ENCODE data around the gene PTK7. TPM values are rescaled to one million over a fixed set of nuclear protein-coding genes. Genes with fewer than 3 reads are reported as not detected.

Gene PTK7
- total and polyA plus RNA-seq, 2 of the 8 experiments (the other 6 are each of a cell fraction or from before 2014, with no cell fraction given), result 110 to 138 TPM

GRCh38 chr6:43054206-43054943 is 21.7 kb upstream of the PTK7 start (continued):
- TF ChIP-seq TAF1 (IDR thresholded peaks at IDR 0.05; ENCODE audit: low read depth, low read length) (no peak), JUN (IDR thresholded peaks at IDR 0.05; ENCODE audit: low read depth, low read length) (no peak), CREB1 (IDR thresholded peaks at IDR 0.05) (no peak), SUZ12 (IDR thresholded peaks at IDR 0.05; ENCODE audit: low read length) (no peak), POLR2AphosphoS5 (IDR thresholded peaks at IDR 0.05; ENCODE audit: low read depth, low read length) (no peak), CHD1 (IDR thresholded peaks at IDR 0.05; ENCODE audit: low read depth, low read length) (no peak), ASH2L (IDR thresholded peaks at IDR 0.05; ENCODE audit: low read length) (no peak), NRF1 (IDR thresholded peaks at IDR 0.05; ENCODE audit: low read depth, low read length) (no peak), KDM1A (IDR thresholded peaks at IDR 0.05; ENCODE audit: borderline replicate concordance, low read length) (no peak), RNF2 (IDR thresholded peaks at IDR 0.05; ENCODE audit: borderline replicate concordance, low read depth, low read length, missing control alignments, poor library complexity, severe bottlenecking) (no peak), CBX8 (IDR thresholded peaks at IDR 0.05; ENCODE audit: borderline replicate concordance, low read depth, low read length) (no peak), SAP30 (IDR thresholded peaks at IDR 0.05; ENCODE audit: insufficient read depth, insufficient replicate concordance, low read length) (no peak)
